ENCODE data around the gene CXorf66.

GRCh38 chrX:139932901-139933796 lies 32.2 kb downstream of the CXorf66 start, which contains the start of gene ATP11C:
- TF ChIP-seq POLR2A (IDR thresholded peaks at IDR 0.05) (peak in 1 of 2 donors; percentile 25), CTCF (IDR thresholded peaks at IDR 0.05) (no peak), POLR2AphosphoS5 (IDR thresholded peaks at IDR 0.05) (no peak), EP300 (IDR thresholded peaks at IDR 0.05) (no peak)
